ENCODE results near the gene SCTR.

DNA sequence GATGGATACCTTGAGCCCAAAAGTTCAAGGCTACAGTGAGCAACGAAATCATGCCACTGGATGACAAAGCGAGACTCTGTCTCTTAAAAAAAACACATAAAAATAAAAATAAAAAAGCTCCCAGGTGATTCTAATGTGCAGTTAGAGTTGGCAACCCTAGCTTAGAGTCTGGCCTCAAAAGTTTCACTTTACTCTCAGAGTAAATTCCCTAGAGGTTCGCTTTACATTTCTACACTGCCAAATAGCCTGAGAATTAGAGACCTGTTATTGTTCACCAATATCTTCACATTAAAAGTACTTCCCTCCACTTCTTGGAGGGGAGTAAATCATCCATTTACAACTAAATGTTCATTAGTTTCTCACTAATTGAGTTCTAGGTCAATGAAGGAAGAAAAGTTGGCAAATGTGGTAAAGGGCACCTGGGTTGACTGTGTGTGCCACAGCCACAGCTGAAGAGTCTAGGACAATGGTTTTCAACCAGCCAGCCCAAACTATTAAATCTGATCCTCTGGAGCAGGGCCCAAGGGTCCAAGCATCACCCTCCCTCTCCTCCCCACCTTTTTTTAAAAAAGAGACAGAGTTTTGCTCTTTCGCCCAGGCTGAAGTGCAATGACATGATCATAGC lies 107.9 kb downstream of the SCTR start:
- TF ChIP-seq CTCF (IDR thresholded peaks at IDR 0.05; ENCODE audit: low read depth, low read length) (no peak), EZH2phosphoT487 (IDR thresholded peaks at IDR 0.05; ENCODE audit: low read depth) (no peak)
